RWPE1 (cell line): ENCODE results near the gene TRAPPC8.
"Not testable (repeated sequence)": the region's sequence is repeated elsewhere in the genome, so short reads cannot be mapped to it uniquely, and the experiment has no call there.

Source experiments
- CTCF ChIA-PET: fragments of 350-600 bp; sonication (Branson Sonifier 250); formaldehyde crosslinking; extraction: SDS; loops from one replicate; lab custom pipeline; 2021; lab: Yijun Ruan, JAX
- POLR2A ChIA-PET: fragments of 400-600 bp; formaldehyde crosslinking; extraction: SDS; loops from one replicate; lab custom pipeline; 2020; ENCODE audit warnings: antibody characterized with exemption; ENCODE audit not compliant: low non-redundant PET; lab: Yijun Ruan, JAX
- DNase-seq: peaks from one replicate; pipeline ENCODE4 v3.0.0; 2012; ENCODE audit warnings: low spot score
- H3K27ac ChIP-seq: fragments of 450-650 bp; 2 replicates; pipeline ENCODE4 v1.5.1; 2017
- CTCF ChIP-seq: fragments of 450-650 bp; conservative IDR thresholded peaks from 2 replicates; pipeline ENCODE4 v1.5.1; 2017; ENCODE audit warnings: low read depth, mild to moderate bottlenecking

Gene TRAPPC8

GRCh38 chr18:31929273-31929672 lies 13.7 kb downstream of the TRAPPC8 start:
- no peak for DNase-seq
- CTCF ChIA-PET, result no interaction called here
- no peak overlapping the region for H3K27ac ChIP-seq
- TF ChIP-seq CTCF, result no peak
- POLR2A ChIA-PET, result no interaction called here

- POLR2A ChIA-PET, CTCF ChIA-PET: not testable (repeated sequence)
Observed at GRCh38 chr18:31926988-31927387, 15.9 kb downstream of the TRAPPC8 start.

GRCh38 chr18:31920277-31920676 lies 22.7 kb downstream of the TRAPPC8 start:
- POLR2A ChIA-PET, result no interaction called here
- CTCF ChIA-PET, result no interaction called here
- no peak for TF ChIP-seq CTCF
- no peak overlapping the region for H3K27ac ChIP-seq
- DNase-seq, result no peak

More at GRCh38 chr18:31926988-31927387, 15.9 kb downstream of the TRAPPC8 start:
- DNase-seq, H3K27ac ChIP-seq: not testable (repeated sequence)

- DNase-seq, H3K27ac ChIP-seq, POLR2A ChIA-PET: not testable (repeated sequence)
- CTCF ChIA-PET, result interaction anchor here (0.6 to 0.7 kb wide), 2 partner anchors 16 to 500 kb away, joined by 4 to 9 read pairs; no protein-coding TSS in a partner anchor
Observed at GRCh38 chr18:31919366-31919765, 23.6 kb downstream of the TRAPPC8 start.

GRCh38 chr18:31918733-31919132 lies 24.2 kb downstream of the TRAPPC8 start:
- no peak overlapping the region for H3K27ac ChIP-seq
- TF ChIP-seq CTCF, result no peak
- POLR2A ChIA-PET, result no interaction called here
- DNase-seq, result no peak
- CTCF ChIA-PET, result interaction anchor here (0.7 kb wide), 1 partner anchor 499 kb away, joined by 4 read pairs; no protein-coding TSS in a partner anchor

- ChIA-PET POLR2A (no interaction called here), CTCF (no interaction called here)
- TF ChIP-seq CTCF, result no peak
- DNase-seq, result no peak
- H3K27ac ChIP-seq, result no peak overlapping the region
Observed at GRCh38 chr18:31901063-31901462, 41.9 kb downstream of the TRAPPC8 start.

GRCh38 chr18:31899771-31900170 lies 43.2 kb downstream of the TRAPPC8 start:
- POLR2A ChIA-PET, H3K27ac ChIP-seq, DNase-seq: not testable (repeated sequence)
- CTCF ChIA-PET, result interaction anchor here (0.6 kb wide), 1 partner anchor 27 kb away, joined by 4 read pairs; no protein-coding TSS in a partner anchor

GRCh38 chr18:31892936-31893335 lies 50.0 kb downstream of the TRAPPC8 start:
- no peak overlapping the region for H3K27ac ChIP-seq
- no peak for DNase-seq
- ChIA-PET CTCF (interaction anchor here (0.6 kb wide), 1 partner anchor 178 kb away, joined by 3 read pairs; no protein-coding TSS in a partner anchor), POLR2A (no interaction called here)
- no peak for TF ChIP-seq CTCF
